ENCODE measurements around the gene PTPRN2. TPM values are rescaled to one million over a fixed set of nuclear protein-coding genes. Genes with fewer than 3 reads are reported as not detected.

PTPRN2 gene
- total RNA-seq, 1 experiment from 2014 or later = 1.1 TPM

- intact Hi-C loops (cut with micrococcal nuclease; ENCODE audit: unreplicated experiment) = no loop called here
- in situ Hi-C loops (cut with HindIII; ENCODE audit: low pct_unique_long_range_greater_than_20kb, low sequenced_read_pairs) = no loop called here
- Histone ChIP-seq H3K27me3 (ENCODE audit: control insufficient read depth, insufficient read depth, low read length) (peaks cover 4% of the 10 kb centered on the region; the same call in 1 of the 2 replicates), H3K4me3 (ENCODE audit: low read depth in 2 of 2, low read length in 2 of 2) (no peak overlapping the region), H3K4me1 (ENCODE audit: control insufficient read depth, insufficient read depth, low read length) (no peaks in the 10 kb centered on the region), H3K36me3 (ENCODE audit: control insufficient read depth, insufficient read depth, low read length) (no peaks in the 10 kb centered on the region), H3K27ac (ENCODE audit: low read length) (no peak overlapping the region), H3K9me3 (ENCODE audit: control insufficient read depth, insufficient read depth, low read depth, low read length) (peaks cover 14% of the 10 kb centered on the region; the same call in 1 of the 2 replicates)
- POLR2A ChIA-PET = interaction anchor here (0.6 kb wide), 1 partner anchor 343 kb away, joined by 3 read pairs; no protein-coding TSS in a partner anchor
- CTCF ChIA-PET = no interaction called here
- DNase-seq (ENCODE audit: low read depth, low spot score) (no peak), ATAC-seq (no peak)
- no TSS peak for BruUV-seq (replicated peaks)
- TF ChIP-seq REST (IDR thresholded peaks at IDR 0.05; ENCODE audit: insufficient read depth in 1 of 2, low read depth in 2 of 2, low read length in 1 of 2) = no peak
- TF ChIP-seq POLR2AphosphoS5 (IDR thresholded peaks at IDR 0.05; ENCODE audit: low read depth, low read length) = no peak
- TF ChIP-seq TCF7L2 (IDR thresholded peaks at IDR 0.05; ENCODE audit: low read depth, low read length) = no peak
- no peak for TF ChIP-seq SIN3A (IDR thresholded peaks at IDR 0.05; ENCODE audit: borderline replicate concordance, insufficient read depth, low read depth, low read length)
- TF ChIP-seq CTCF (IDR thresholded peaks at IDR 0.05) = no peak
Observed at GRCh38 chr7:157949711-157950110, 637.9 kb downstream of the PTPRN2 start.

GRCh38 chr7:157947504-157947903 lies 640.1 kb downstream of the PTPRN2 start:
- H3K9me3 ChIP-seq (ENCODE audit: control insufficient read depth, insufficient read depth, low read depth, low read length) = peaks cover 14% of the 10 kb centered on the region; the same call in 1 of the 2 replicates
- POLR2A ChIA-PET = no interaction called here
- no peak for DNase-seq (ENCODE audit: low read depth, low spot score)
- CTCF ChIA-PET = no interaction called here
- no peaks in the 10 kb centered on the region for H3K27me3 ChIP-seq (ENCODE audit: control insufficient read depth, insufficient read depth, low read length)
- in situ Hi-C loops (cut with HindIII; ENCODE audit: low pct_unique_long_range_greater_than_20kb, low sequenced_read_pairs) = no loop called here
- BruUV-seq (replicated peaks) = no TSS peak
- no peak overlapping the region for H3K27ac ChIP-seq (ENCODE audit: low read length)
- intact Hi-C loops (cut with micrococcal nuclease; ENCODE audit: unreplicated experiment) = no loop called here
- no peak overlapping the region for H3K4me3 ChIP-seq (ENCODE audit: low read depth in 2 of 2, low read length in 2 of 2)
- ATAC-seq = no peak
- H3K4me1 ChIP-seq (ENCODE audit: control insufficient read depth, insufficient read depth, low read length) = no peaks in the 10 kb centered on the region
- no peak for TF ChIP-seq REST (IDR thresholded peaks at IDR 0.05; ENCODE audit: insufficient read depth in 1 of 2, low read depth in 2 of 2, low read length in 1 of 2)
- no peak for TF ChIP-seq CTCF (IDR thresholded peaks at IDR 0.05)
- TF ChIP-seq TCF7L2 (IDR thresholded peaks at IDR 0.05; ENCODE audit: low read depth, low read length) = no peak
- TF ChIP-seq POLR2AphosphoS5 (IDR thresholded peaks at IDR 0.05; ENCODE audit: low read depth, low read length) = no peak
- no peak for TF ChIP-seq SIN3A (IDR thresholded peaks at IDR 0.05; ENCODE audit: borderline replicate concordance, insufficient read depth, low read depth, low read length)
- no peaks in the 10 kb centered on the region for H3K36me3 ChIP-seq (ENCODE audit: control insufficient read depth, insufficient read depth, low read length)
